SK-N-SH (cell line): ENCODE data around the gene WDFY2. TPM values are rescaled to one million over a fixed set of nuclear protein-coding genes. Genes with fewer than 3 reads are reported as not detected.

Experiments
- CTCF ChIA-PET: fragments of 300-600, 350-600 bp; formaldehyde crosslinking; extraction: SDS; loops from one replicate; lab custom pipeline; 2021; lab: Yijun Ruan, JAX
- POLR2A ChIA-PET: fragments of 350-600 bp; sonication (Branson Sonifier 250); formaldehyde crosslinking; extraction: SDS; loops from one replicate; lab custom pipeline; 2020; ENCODE audit warnings: antibody characterized with exemption, inconsistent platforms; lab: Yijun Ruan, JAX
- DNase-seq: peaks from one replicate; pipeline ENCODE4 v3.0.0; 2012
- H2AFZ ChIP-seq: fragments of 200-600 bp; sonication (generic); 2 replicates; pipeline ENCODE4 v1.8.1; 2016; ENCODE audit warnings: antibody characterized with exemption, mild to moderate bottlenecking, low read depth
- H3F3A ChIP-seq: fragments of 200-600 bp; sonication (generic); replicated peaks from 2 replicates; pipeline ENCODE3; 2016; ENCODE audit warnings: antibody characterized with exemption, mild to moderate bottlenecking; ENCODE audit not compliant: insufficient read depth
- H3K27ac ChIP-seq, 2 experiments: fragments of 200-500 bp in 1 of 2; fragments of 200-600 bp in 1 of 2; sonication (Bioruptor generic) in 1 of 2; sonication (generic), shearing (Covaris generic) in 1 of 2; 2 replicates each; pipeline versions ENCODE4 v1.5.1 to v1.6.1; 2014 to 2016; ENCODE audit warnings: low read depth in 2 of 2, inconsistent platforms in 1 of 2, low read length in 1 of 2, mild to moderate bottlenecking in 1 of 2, mixed read lengths in 1 of 2
- H3K27me3 ChIP-seq: fragments of 200-600 bp; sonication (generic), shearing (Covaris generic); 2 replicates; pipeline ENCODE4 v1.6.1; 2016; ENCODE audit warnings: mixed run types; ENCODE audit not compliant: insufficient read depth
- H3K36me3 ChIP-seq, 2 experiments: fragments of 200-500 bp in 1 of 2; fragments of 200-600 bp in 1 of 2; sonication (Bioruptor generic) in 1 of 2; sonication (generic) in 1 of 2; replicated peaks in 1 of 2; 2 replicates each; pipeline versions ENCODE3 to v1.5.1; 2014 to 2016; ENCODE audit warnings: low read length in 1 of 2, mild to moderate bottlenecking in 1 of 2; ENCODE audit not compliant: insufficient read depth in 2 of 2, control insufficient read depth in 1 of 2
- H3K4me1 ChIP-seq, 2 experiments: fragments of 200-500 bp in 1 of 2; fragments of 200-600 bp in 1 of 2; sonication (Bioruptor generic) in 1 of 2; sonication (generic), shearing (Covaris generic) in 1 of 2; 2 replicates each; pipeline versions ENCODE4 v1.5.1 to v1.6.1; 2014 to 2016; ENCODE audit warnings: low read depth in 1 of 2, low read length in 1 of 2, mixed run types in 1 of 2; ENCODE audit not compliant: insufficient read depth in 2 of 2, control insufficient read depth in 1 of 2
- H3K4me2 ChIP-seq: fragments of 200-600 bp; sonication (generic), shearing (Covaris generic); 2 replicates; pipeline ENCODE4 v1.6.1; 2017; ENCODE audit warnings: mixed run types
- H3K4me3 ChIP-seq, 2 experiments: fragments of 200-500 bp in 1 of 2; fragments of 200-600 bp in 1 of 2; sonication (Bioruptor generic) in 1 of 2; sonication (generic), shearing (Covaris generic) in 1 of 2; 2 replicates each; pipeline versions ENCODE4 v1.5.1 to v1.8.1; 2014 to 2016; ENCODE audit warnings: low read depth in 2 of 2, inconsistent platforms in 1 of 2, low read length in 1 of 2, mild to moderate bottlenecking in 1 of 2, mixed read lengths in 1 of 2, moderate library complexity in 1 of 2
- H3K79me2 ChIP-seq: fragments of 200-600 bp; sonication (generic); 2 replicates; pipeline ENCODE4 v1.8.1; 2017; ENCODE audit warnings: mild to moderate bottlenecking; ENCODE audit not compliant: insufficient read depth
- H3K9ac ChIP-seq: fragments of 200-600 bp; sonication (generic); 2 replicates; pipeline ENCODE4 v1.6.1; 2017; ENCODE audit warnings: mixed run types
- H3K9me2 ChIP-seq: fragments of 200-600 bp; sonication (generic); 2 replicates; pipeline ENCODE4 v1.6.1; 2017; ENCODE audit warnings: mixed run types
- H3K9me3 ChIP-seq: fragments of 200-600 bp; sonication (generic); 2 replicates; pipeline ENCODE4 v1.6.1; 2017; ENCODE audit warnings: mixed run types, mild to moderate bottlenecking, moderate library complexity
- H4K20me1 ChIP-seq: fragments of 200-600 bp; sonication (generic); 2 replicates; pipeline ENCODE4 v1.6.1; 2017; ENCODE audit warnings: mild to moderate bottlenecking, mixed run types; ENCODE audit not compliant: insufficient read depth
- CHD2 ChIP-seq: fragments of 150-350 bp; IDR thresholded peaks from 2 replicates; pipeline ENCODE4 v1.6.1; 2018; ENCODE audit warnings: low read length; ENCODE audit not compliant: partially characterized antibody
- CTCF ChIP-seq: fragments of 200-600 bp; sonication (generic); IDR thresholded peaks from 2 replicates; pipeline ENCODE4 v1.6.1; 2017; ENCODE audit warnings: antibody characterized with exemption, mild to moderate bottlenecking, moderate library complexity
- ELF1 ChIP-seq: IDR thresholded peaks from 2 replicates; pipeline ENCODE4 v1.4.0; 2012
- EP300 ChIP-seq, 2 experiments: IDR thresholded peaks; 2 replicates each; pipeline versions ENCODE4 v1.4.0 to v1.6.1; 2012; ENCODE audit warnings: borderline replicate concordance in 1 of 2, low read depth in 1 of 2, low read length in 1 of 2
- FOSL2 ChIP-seq: IDR thresholded peaks from 2 replicates; pipeline ENCODE4 v1.4.0; 2012; ENCODE audit warnings: low read depth, mild to moderate bottlenecking, moderate library complexity, borderline replicate concordance
- FOXJ3 ChIP-seq: sonication (generic); formaldehyde crosslinking; IDR thresholded peaks from 2 replicates; pipeline ENCODE4 v1.5.1; 2020; ENCODE audit warnings: mild to moderate bottlenecking, missing genetic modification reagents
- FOXM1 ChIP-seq: IDR thresholded peaks from 2 replicates; pipeline ENCODE4 v1.4.0; 2012; ENCODE audit warnings: low read depth, mild to moderate bottlenecking
- GABPA ChIP-seq: IDR thresholded peaks from 2 replicates; pipeline ENCODE4 v1.4.0; 2012; ENCODE audit warnings: low read depth, mild to moderate bottlenecking
- IRF3 ChIP-seq: fragments of 150-350 bp; IDR thresholded peaks from 2 replicates; pipeline ENCODE4 v1.6.1; 2016; ENCODE audit warnings: mild to moderate bottlenecking, low read depth, low read length
- JUND ChIP-seq: IDR thresholded peaks from 2 replicates; pipeline ENCODE4 v1.4.0; 2012
- MAX ChIP-seq: IDR thresholded peaks from 2 replicates; pipeline ENCODE4 v1.4.0; 2012; ENCODE audit warnings: low read depth
- MEF2A ChIP-seq: IDR thresholded peaks from 2 replicates; pipeline ENCODE4 v1.4.0; 2012; ENCODE audit warnings: low read depth, borderline replicate concordance
- MXI1 ChIP-seq: IDR thresholded peaks from 2 replicates; pipeline ENCODE4 v1.6.1; 2012; ENCODE audit warnings: mild to moderate bottlenecking, low read depth, low read length, improper control_type of control experiment
- NRF1 ChIP-seq: IDR thresholded peaks from 2 replicates; pipeline ENCODE4 v1.6.1; 2012; ENCODE audit warnings: low read depth, mild to moderate bottlenecking, low read length
- PBX3 ChIP-seq: IDR thresholded peaks from 2 replicates; pipeline ENCODE4; 2012
- RAD21 ChIP-seq: IDR thresholded peaks from 2 replicates; pipeline ENCODE4 v1.6.1; 2012; ENCODE audit warnings: mild to moderate bottlenecking, low read length
- RCOR1 ChIP-seq: fragments of 150-350 bp; IDR thresholded peaks from 2 replicates; pipeline ENCODE4 v1.6.1; 2017; ENCODE audit warnings: antibody characterized with exemption, low read length
- RFX5 ChIP-seq: IDR thresholded peaks from 2 replicates; pipeline ENCODE4 v1.6.1; 2012; ENCODE audit warnings: mild to moderate bottlenecking, improper control_type of control experiment, low read length
- RXRA ChIP-seq: IDR thresholded peaks from 2 replicates; pipeline ENCODE4 v1.4.0; 2012; ENCODE audit warnings: low read depth, mild to moderate bottlenecking, borderline replicate concordance
- SIN3A ChIP-seq: IDR thresholded peaks from 2 replicates; pipeline ENCODE4 v1.6.1; 2012; ENCODE audit warnings: low read depth, mild to moderate bottlenecking, low read length, moderate library complexity, borderline replicate concordance
- TAF1 ChIP-seq: IDR thresholded peaks from 2 replicates; pipeline ENCODE4 v1.6.1; 2012; ENCODE audit warnings: low read depth, mild to moderate bottlenecking, low read length, moderate library complexity, borderline replicate concordance
- TCF12 ChIP-seq: IDR thresholded peaks from 2 replicates; pipeline ENCODE4 v1.4.0; 2012
- USF1 ChIP-seq: IDR thresholded peaks from 2 replicates; pipeline ENCODE4 v1.4.0; 2012; ENCODE audit warnings: low read depth, borderline replicate concordance
- USF2 ChIP-seq: fragments of 150-350 bp; IDR thresholded peaks from 2 replicates; pipeline ENCODE4 v1.6.1; 2017; ENCODE audit warnings: antibody characterized with exemption, low read length, low read depth, borderline replicate concordance
- ZBTB33 ChIP-seq: IDR thresholded peaks from 2 replicates; pipeline ENCODE4 v1.4.0; 2012; ENCODE audit warnings: low read depth, borderline replicate concordance
- WGBS: methylation state at CpG from one replicate; pipeline ENCODE4 v1.1.6; 2017; ENCODE audit warnings: low lambda C conversion rate; 5-methylcytosine and 5-hydroxymethylcytosine counted together
- polyA plus RNA-seq, 3 experiments: library from polyadenylated mRNA; depleted of rRNA; stranded (reverse); fragments of >200 nt; gene quantifications; 2 replicates each; pipeline ENCODE4 v1.2.3, GENCODE V29; 2012

WDFY2 gene
- polyA plus RNA-seq, 1 of the 3 experiments (the other 2 are of a cell fraction) = 4.1 TPM

- WGBS = 29% methylated on average over 7 of the region's 10 CpGs
- no peaks in the 10 kb centered on the region for H3K79me2 ChIP-seq
- TF ChIP-seq FOXJ3 (CRISPR knock-in tag) = no peak; the same call in 1 of the 2 replicates
- no peak for TF ChIP-seq NRF1
- no peak for TF ChIP-seq RFX5
- no peak for TF ChIP-seq USF2
- no peak for TF ChIP-seq SIN3A
- TF ChIP-seq CHD2 = peak; percentile 23
- TF ChIP-seq RXRA = no peak
- no peak for TF ChIP-seq USF1
- TF ChIP-seq RAD21 = peak; percentile 6; the same call in 1 of the 2 replicates
- TF ChIP-seq TAF1 = no peak
- TF ChIP-seq IRF3 = no peak
- no peak for TF ChIP-seq JUND
- TF ChIP-seq ZBTB33 = no peak
- TF ChIP-seq MXI1 = peak; percentile 53
- no peak for TF ChIP-seq MEF2A
- TF ChIP-seq RCOR1 = no peak
- no peak for TF ChIP-seq CTCF
- 0 out of 2 replicates have a peak, but pooled peaks have one; percentile 8 for TF ChIP-seq PBX3
- peak in 1 of 2 experiments; percentile 28; a peak in 1 of 4 replicates for TF ChIP-seq EP300 (IDR thresholded peaks at IDR 0.05; ENCODE audit: borderline replicate concordance in 1 of 2, low read depth in 1 of 2, low read length in 1 of 2)
- TF ChIP-seq GABPA = no peak
- TF ChIP-seq TCF12 = peak; percentile 18
- no peak for TF ChIP-seq FOSL2
- no peak for TF ChIP-seq FOXM1
- TF ChIP-seq ELF1 = no peak
- TF ChIP-seq MAX = no peak
- TF ChIP-seq, all 33 proteins: peak for 6
- Histone ChIP-seq H2AFZ (peak overlapping the region; percentile 61; the same call in 1 of the 2 replicates), H3F3A (no peaks in the 10 kb centered on the region), H3K4me2 (peak overlapping the region; percentile 76), H3K36me3 (no peaks in the 10 kb centered on the region), H3K9me2 (no peaks in the 10 kb centered on the region), H3K9ac (peak overlapping the region; percentile 9; the same call in 1 of the 2 replicates), H3K27me3 (no peaks in the 10 kb centered on the region), H3K9me3 (no peaks in the 10 kb centered on the region), H3K4me3 (no peak overlapping the region; a peak in 1 of 4 replicates), H3K27ac (peak overlapping the region; percentile 69 to 100; a peak in 3 of 4 replicates), H4K20me1 (no peaks in the 10 kb centered on the region), H3K4me1 (peaks cover 20 to 48% of the 10 kb centered on the region in 2 experiments)
- CTCF ChIA-PET = interaction anchor here (0.8 to 4.9 kb wide), 19 partner anchors 11 to 489 kb away, joined by 3 to 80 read pairs (median 3); no protein-coding TSS in a partner anchor
- DNase-seq = no peak
- POLR2A ChIA-PET = interaction anchor here (0.7 to 2.9 kb wide), 24 partner anchors 8 to 461 kb away, joined by 3 to 32 read pairs (median 4); partner anchors contain the start of gene INTS6
Measured at GRCh38 chr13:51786425-51787265, 202.4 kb downstream of the WDFY2 start.
